Loucy (cell line): Measurements from ENCODE around the gene ABCA8.

Experiments
- EZH2phosphoT487 ChIP-seq: fragments of 200-600 bp; IDR thresholded peaks from 2 replicates; pipeline ENCODE4 v1.6.1; 2018; ENCODE audit warnings: antibody characterized with exemption, mild to moderate bottlenecking, moderate library complexity, borderline replicate concordance
- TF ChIP-seq, protein P1 (sequence below): fragments of 200-600 bp; sonication (generic); conservative IDR thresholded peaks from 2 replicates; pipeline ENCODE4 v1.5.1; 2014; ENCODE audit warnings: mild to moderate bottlenecking, antibody characterized with exemption, low read length

DNA sequence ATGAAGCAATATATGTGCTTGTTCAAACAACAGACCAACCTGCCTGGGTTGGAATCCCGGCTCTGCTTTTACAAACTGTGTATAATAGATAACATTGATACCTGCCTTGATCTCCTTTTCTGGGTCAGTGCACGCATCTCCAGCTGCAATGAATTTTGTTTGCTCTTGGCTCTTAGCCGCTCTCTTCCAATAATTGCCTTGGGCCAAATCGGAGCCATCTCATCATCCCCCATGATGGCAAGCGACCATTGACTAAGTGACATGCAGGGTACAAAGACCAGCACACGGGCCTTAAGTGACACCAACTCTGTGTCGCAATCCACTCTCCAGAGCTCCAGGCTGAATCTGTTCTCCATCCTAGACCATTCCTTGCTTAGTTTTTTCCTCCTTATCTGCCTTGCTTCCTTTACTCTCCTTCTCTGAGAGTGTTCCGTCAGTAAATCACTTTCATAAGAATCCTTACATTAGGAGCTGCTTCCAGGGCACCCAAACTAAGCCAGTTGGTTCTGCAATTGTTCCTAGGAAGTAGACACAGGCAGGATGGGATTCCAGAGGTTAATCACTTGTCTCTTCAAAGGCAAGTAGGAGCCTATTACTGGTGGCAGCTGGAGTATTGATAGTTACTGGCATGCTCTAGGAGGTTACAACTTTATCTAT, 134.2 kb downstream of the ABCA8 start:
- TF ChIP-seq, protein P1, sequence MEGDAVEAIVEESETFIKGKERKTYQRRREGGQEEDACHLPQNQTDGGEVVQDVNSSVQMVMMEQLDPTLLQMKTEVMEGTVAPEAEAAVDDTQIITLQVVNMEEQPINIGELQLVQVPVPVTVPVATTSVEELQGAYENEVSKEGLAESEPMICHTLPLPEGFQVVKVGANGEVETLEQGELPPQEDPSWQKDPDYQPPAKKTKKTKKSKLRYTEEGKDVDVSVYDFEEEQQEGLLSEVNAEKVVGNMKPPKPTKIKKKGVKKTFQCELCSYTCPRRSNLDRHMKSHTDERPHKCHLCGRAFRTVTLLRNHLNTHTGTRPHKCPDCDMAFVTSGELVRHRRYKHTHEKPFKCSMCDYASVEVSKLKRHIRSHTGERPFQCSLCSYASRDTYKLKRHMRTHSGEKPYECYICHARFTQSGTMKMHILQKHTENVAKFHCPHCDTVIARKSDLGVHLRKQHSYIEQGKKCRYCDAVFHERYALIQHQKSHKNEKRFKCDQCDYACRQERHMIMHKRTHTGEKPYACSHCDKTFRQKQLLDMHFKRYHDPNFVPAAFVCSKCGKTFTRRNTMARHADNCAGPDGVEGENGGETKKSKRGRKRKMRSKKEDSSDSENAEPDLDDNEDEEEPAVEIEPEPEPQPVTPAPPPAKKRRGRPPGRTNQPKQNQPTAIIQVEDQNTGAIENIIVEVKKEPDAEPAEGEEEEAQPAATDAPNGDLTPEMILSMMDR, result no peak
- TF ChIP-seq EZH2phosphoT487, result no peak
